ENCODE measurements around the gene JDP2.

GRCh38 chr14:75434890-75435248 is 7.0 kb downstream of the JDP2 start:
- no peak for TF ChIP-seq POLR2A (IDR thresholded peaks at IDR 0.05)
- TF ChIP-seq, protein P1, sequence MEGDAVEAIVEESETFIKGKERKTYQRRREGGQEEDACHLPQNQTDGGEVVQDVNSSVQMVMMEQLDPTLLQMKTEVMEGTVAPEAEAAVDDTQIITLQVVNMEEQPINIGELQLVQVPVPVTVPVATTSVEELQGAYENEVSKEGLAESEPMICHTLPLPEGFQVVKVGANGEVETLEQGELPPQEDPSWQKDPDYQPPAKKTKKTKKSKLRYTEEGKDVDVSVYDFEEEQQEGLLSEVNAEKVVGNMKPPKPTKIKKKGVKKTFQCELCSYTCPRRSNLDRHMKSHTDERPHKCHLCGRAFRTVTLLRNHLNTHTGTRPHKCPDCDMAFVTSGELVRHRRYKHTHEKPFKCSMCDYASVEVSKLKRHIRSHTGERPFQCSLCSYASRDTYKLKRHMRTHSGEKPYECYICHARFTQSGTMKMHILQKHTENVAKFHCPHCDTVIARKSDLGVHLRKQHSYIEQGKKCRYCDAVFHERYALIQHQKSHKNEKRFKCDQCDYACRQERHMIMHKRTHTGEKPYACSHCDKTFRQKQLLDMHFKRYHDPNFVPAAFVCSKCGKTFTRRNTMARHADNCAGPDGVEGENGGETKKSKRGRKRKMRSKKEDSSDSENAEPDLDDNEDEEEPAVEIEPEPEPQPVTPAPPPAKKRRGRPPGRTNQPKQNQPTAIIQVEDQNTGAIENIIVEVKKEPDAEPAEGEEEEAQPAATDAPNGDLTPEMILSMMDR (IDR thresholded peaks at IDR 0.05): no peak
